HUES48 (cell line): ENCODE data around the gene ADCY5.

Experiments used
- H3K27ac ChIP-seq: one replicate; pipeline ENCODE4 v1.7.0; 2013; ENCODE audit warnings: low read depth, low read length, inconsistent platforms
- H3K27me3 ChIP-seq: 2 replicates; pipeline ENCODE4 v1.6.1; 2013; ENCODE audit warnings: mild to moderate bottlenecking, low read length; ENCODE audit not compliant: control insufficient read depth, insufficient read depth
- H3K36me3 ChIP-seq: 2 replicates; pipeline ENCODE4 v1.6.1; 2013; ENCODE audit warnings: low read length; ENCODE audit not compliant: control insufficient read depth, insufficient read depth
- H3K4me1 ChIP-seq: 2 replicates; pipeline ENCODE4 v1.6.1; 2013; ENCODE audit warnings: mild to moderate bottlenecking, low read length; ENCODE audit not compliant: control insufficient read depth, insufficient read depth
- H3K4me3 ChIP-seq: 2 replicates; pipeline ENCODE4 v1.5.1; 2013; ENCODE audit warnings: mild to moderate bottlenecking, low read depth, low read length
- H3K9ac ChIP-seq: 2 replicates; pipeline ENCODE4 v1.6.1; 2013; ENCODE audit warnings: mild to moderate bottlenecking, low read depth, low read length, moderate library complexity
- H3K9me3 ChIP-seq: 2 replicates; pipeline ENCODE4 v1.6.1; 2013; ENCODE audit warnings: low read length; ENCODE audit not compliant: control insufficient read depth, insufficient read depth

The ADCY5 gene

DNA sequence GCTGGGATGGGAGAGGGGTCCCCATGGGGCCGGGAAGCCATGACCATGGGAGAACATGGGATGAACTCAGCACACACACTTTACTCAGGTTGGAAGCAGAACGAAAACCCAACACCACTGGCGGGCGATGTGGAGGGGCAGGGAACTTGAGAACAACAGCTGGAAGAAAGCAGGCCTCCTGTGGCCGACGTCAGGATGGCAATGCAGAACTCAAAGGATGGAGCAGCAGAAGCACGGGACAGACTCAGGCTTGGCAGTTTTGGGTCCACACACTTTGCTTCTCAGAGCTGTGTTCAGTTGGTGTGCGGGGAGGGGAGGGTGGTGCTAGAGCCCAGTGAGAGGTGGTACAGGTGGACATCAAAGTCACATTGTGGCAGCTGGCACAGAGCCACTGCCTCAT lies 166.4 kb downstream of the ADCY5 start:
- H3K4me1 ChIP-seq = peaks cover 6% of the 10 kb centered on the region; the same call in 1 of the 2 replicates
- peaks cover 15% of the 10 kb centered on the region for H3K36me3 ChIP-seq
- no peak overlapping the region for H3K4me3 ChIP-seq
- no peaks in the 10 kb centered on the region for H3K27me3 ChIP-seq
- H3K27ac ChIP-seq = no peak overlapping the region
- no peaks in the 10 kb centered on the region for H3K9me3 ChIP-seq
- H3K9ac ChIP-seq = no peak overlapping the region

DNA sequence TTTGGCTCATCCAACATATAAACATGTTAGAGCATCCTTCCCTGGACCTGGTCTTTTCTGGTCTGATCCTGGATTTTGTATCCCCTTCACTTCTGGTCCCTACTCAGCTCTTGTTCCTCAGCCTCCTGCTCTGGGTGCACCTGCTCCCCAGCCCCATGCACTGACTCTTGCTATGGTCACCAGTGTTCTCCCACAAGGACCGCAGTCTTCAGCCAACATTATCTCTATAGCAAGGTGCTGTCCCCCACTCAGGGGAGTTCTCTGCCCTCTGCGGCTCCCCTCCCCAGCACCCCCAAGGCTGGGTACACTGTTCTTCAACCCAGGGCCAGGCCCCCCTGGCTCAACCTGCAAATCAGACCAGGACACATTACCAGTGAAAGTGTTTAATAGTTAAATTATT lies 167.0 kb downstream of the ADCY5 start:
- Histone ChIP-seq H3K9ac (no peak overlapping the region), H3K4me1 (peaks cover 6% of the 10 kb centered on the region), H3K36me3 (peaks cover 15% of the 10 kb centered on the region), H3K27me3 (no peaks in the 10 kb centered on the region), H3K27ac (no peak overlapping the region), H3K9me3 (no peaks in the 10 kb centered on the region), H3K4me3 (no peak overlapping the region)

DNA sequence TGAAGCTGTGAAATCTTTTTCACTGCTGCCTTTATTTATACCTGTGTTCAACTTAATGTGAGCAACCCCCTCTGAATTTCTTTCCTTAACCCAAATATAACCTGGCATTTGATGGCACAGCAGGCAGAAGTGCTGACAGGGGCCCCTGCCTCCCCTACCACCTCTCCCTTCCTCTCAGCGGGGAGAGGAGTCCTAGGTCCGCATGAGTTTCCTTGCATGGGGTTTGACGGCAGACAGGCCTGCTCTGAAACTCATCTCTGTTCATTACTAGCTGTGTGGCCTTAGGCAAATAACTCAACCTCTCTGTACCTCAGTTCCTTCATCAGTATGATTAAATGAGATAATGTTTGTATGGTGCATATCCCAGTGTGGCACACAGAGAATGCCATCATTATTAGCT lies 167.5 kb downstream of the ADCY5 start:
- peaks cover 15% of the 10 kb centered on the region for H3K36me3 ChIP-seq
- H3K27ac ChIP-seq = no peak overlapping the region
- H3K9ac ChIP-seq = no peak overlapping the region
- H3K4me1 ChIP-seq = peaks cover 6% of the 10 kb centered on the region
- no peaks in the 10 kb centered on the region for H3K9me3 ChIP-seq
- H3K4me3 ChIP-seq = no peak overlapping the region
- H3K27me3 ChIP-seq = no peaks in the 10 kb centered on the region

DNA sequence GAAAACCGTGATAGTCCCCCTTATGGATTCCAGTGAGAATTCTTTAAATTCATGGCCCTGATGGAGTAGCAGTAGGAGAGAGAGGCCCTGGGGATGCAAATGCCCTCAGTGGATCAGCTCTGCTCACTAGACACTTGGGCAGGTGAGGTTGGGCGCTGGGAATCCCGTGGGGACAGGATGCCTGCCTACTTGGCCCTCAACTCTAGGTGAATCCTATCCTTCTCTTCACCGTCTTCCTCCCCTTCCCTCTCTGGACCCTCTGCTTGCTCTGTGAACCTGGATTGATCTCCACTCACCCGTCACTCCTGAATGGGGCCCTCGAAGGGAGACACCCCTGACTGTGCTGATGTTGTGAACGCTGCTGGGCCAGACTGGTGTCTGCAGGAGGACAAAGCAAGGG lies 169.8 kb downstream of the ADCY5 start:
- Histone ChIP-seq H3K27me3 (no peaks in the 10 kb centered on the region), H3K4me1 (peaks cover 6% of the 10 kb centered on the region), H3K27ac (no peak overlapping the region), H3K4me3 (no peak overlapping the region), H3K36me3 (peaks cover 4% of the 10 kb centered on the region; the same call in 1 of the 2 replicates), H3K9ac (no peak overlapping the region), H3K9me3 (no peaks in the 10 kb centered on the region)

DNA sequence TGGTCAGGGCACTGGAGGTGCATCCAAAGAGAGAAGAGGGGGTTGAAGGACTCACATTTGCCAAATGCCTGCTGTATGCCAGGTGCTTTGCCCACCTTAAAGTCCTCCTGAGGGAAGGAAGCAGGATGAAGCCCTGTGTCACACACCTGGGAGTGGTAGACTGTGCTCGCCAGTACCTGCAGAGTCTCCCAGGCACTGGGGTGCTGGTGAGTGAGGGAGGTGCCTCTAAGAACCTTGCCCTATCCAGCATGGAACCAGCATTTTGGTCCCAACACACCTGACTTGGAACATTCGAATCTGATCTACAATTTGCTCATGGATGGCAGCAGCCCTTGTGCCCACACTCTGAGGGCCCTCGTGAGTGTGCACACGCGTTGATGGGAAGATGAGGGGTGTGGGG lies 170.4 kb downstream of the ADCY5 start:
- peaks cover 6% of the 10 kb centered on the region for H3K4me1 ChIP-seq
- peaks cover 4% of the 10 kb centered on the region; the same call in 1 of the 2 replicates for H3K36me3 ChIP-seq
- H3K9me3 ChIP-seq = no peaks in the 10 kb centered on the region
- H3K27me3 ChIP-seq = no peaks in the 10 kb centered on the region
- H3K27ac ChIP-seq = no peak overlapping the region
- no peak overlapping the region for H3K4me3 ChIP-seq
- no peak overlapping the region for H3K9ac ChIP-seq

DNA sequence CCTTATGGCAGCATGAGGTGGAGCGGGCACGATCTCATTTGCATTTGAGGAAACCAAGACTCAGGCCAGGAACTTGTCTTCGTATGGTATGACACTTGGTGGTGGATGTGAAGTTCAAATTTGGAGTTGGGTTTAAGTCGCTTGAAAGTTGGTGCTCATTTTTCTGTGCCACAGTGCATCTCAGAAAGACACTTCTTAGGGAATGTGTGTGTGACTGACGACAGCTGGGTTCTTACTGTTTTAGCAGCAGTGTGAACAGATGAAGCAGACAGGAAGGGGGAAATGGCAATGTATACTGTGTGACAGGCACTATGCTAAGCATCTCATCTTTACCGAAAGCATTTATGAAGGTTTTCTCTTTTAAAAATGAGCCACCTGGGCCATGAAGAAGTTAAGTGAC lies 171.8 kb downstream of the ADCY5 start:
- peaks cover 11% of the 10 kb centered on the region for H3K4me1 ChIP-seq
- no peaks in the 10 kb centered on the region for H3K27me3 ChIP-seq
- H3K27ac ChIP-seq = no peak overlapping the region
- H3K4me3 ChIP-seq = no peak overlapping the region
- H3K36me3 ChIP-seq = no peaks in the 10 kb centered on the region
- H3K9me3 ChIP-seq = no peaks in the 10 kb centered on the region
- H3K9ac ChIP-seq = no peak overlapping the region

DNA sequence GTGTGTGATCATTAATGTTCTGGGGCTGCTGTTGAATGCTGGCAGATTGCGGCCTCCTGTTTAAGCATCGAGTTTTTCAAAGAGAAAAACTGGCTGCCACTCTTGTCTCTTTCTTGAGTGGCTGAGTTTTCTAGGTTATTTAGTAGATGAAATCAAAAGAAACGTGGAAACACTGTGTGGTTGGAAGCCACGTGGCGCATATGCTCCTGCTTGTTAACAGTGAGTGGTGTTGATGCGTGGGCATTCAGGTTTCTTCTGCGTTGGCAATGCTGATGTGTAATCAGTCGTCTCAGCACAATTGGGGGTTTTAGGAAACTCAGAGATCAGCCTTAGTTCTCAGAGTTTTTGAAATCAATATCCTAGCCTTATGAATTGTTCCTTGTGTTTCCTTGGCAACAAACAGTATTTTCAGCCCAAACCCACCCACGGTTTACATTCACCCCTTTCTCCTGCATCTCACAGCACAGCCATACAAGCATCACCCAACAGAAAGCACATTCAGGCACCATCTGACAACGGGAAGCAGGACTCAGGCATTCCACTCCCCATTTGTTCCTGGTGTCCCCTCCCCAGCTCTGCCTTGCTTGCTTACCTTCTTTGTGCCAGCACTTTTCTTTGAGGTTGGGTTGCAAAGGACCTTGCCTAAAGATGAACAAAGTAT lies 172.4 kb downstream of the ADCY5 start:
- H3K27ac ChIP-seq = no peak overlapping the region
- no peaks in the 10 kb centered on the region for H3K27me3 ChIP-seq
- no peaks in the 10 kb centered on the region for H3K9me3 ChIP-seq
- H3K36me3 ChIP-seq = peaks cover 4% of the 10 kb centered on the region; the same call in 1 of the 2 replicates
- no peak overlapping the region for H3K9ac ChIP-seq
- peaks cover 11% of the 10 kb centered on the region for H3K4me1 ChIP-seq
- no peak overlapping the region for H3K4me3 ChIP-seq

DNA sequence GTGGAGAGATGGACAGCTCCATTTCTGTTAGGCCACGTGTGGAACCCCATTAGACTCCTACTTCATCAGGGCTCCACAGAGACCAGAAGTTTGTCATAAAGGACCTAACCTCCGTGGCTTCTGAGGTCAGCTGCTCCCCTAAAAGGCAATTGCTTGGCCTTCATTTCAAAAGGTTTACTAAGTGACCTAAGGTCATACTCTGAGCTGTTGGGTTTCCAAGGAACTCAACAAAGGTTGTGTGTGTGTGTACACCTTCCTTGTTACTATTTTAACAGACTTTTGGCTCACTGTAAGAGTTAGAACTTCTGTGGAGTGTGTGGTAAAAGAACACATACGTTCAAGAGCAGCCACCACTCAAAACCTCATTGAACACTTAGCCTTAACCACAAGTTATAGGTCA lies 173.2 kb downstream of the ADCY5 start:
- Histone ChIP-seq H3K4me3 (no peak overlapping the region), H3K9ac (no peak overlapping the region), H3K9me3 (no peaks in the 10 kb centered on the region), H3K27me3 (no peaks in the 10 kb centered on the region), H3K27ac (no peak overlapping the region), H3K4me1 (peaks cover 11% of the 10 kb centered on the region), H3K36me3 (peaks cover 5% of the 10 kb centered on the region; the same call in 1 of the 2 replicates)

DNA sequence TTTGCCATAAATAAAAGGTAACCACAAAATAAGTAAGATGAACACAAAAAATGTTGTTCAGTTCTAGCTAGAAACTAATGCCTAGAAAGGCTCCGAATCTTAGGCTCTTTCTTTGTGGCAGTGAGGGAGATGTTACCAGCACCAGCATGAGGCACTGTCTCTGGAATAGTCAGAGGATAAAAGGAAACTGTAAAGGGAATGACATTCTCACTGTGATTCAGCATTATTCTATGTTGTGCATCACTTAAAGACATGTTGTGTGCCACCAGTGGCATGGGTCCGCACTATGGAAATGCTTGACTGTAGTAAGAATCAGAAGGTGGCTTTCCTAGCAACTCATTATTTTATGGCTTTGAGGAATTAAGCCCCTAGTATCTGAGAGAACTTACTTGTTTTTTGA lies 176.3 kb downstream of the ADCY5 start:
- Histone ChIP-seq H3K9ac (no peak overlapping the region), H3K27me3 (no peaks in the 10 kb centered on the region), H3K36me3 (peaks cover 5% of the 10 kb centered on the region; the same call in 1 of the 2 replicates), H3K9me3 (no peaks in the 10 kb centered on the region), H3K4me3 (no peak overlapping the region), H3K27ac (peak overlapping the region; percentile 61), H3K4me1 (peaks cover 5% of the 10 kb centered on the region)

DNA sequence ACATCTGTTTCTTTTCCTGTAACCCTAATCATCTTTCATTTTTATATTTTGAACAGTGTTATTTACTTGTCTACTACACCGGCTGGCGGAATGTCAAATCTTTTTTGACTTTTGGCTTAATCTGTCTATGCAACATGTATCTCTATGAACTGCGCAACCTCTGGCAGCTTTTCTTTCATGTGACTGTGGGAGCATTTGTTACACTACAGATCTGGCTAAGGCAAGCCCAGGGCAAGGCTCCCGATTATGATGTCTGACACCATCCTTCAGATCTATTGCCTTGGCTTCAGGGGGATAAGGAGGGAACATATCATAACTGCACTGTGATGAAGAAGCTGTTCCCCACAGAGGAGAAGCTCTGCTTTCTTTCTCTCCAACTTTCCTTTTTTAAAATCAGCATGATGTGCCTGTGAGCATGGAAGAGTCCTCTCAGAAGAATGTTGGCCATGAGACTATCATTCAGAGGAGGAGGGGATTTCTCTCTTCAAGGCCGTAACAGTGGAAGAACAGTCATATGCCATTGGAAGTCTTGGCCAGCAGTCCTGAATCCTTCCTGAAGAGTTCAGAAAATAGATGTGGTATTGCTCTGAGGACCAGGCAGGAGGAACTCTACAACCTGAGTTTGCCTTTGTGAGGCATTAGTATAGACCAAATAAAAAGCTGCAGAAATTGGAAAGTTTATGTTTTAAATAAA lies 177.3 kb downstream of the ADCY5 start:
- Histone ChIP-seq H3K4me3 (no peak overlapping the region), H3K9ac (no peak overlapping the region), H3K27ac (no peak overlapping the region), H3K36me3 (peaks cover 5% of the 10 kb centered on the region; the same call in 1 of the 2 replicates), H3K4me1 (peaks cover 5% of the 10 kb centered on the region), H3K9me3 (no peaks in the 10 kb centered on the region), H3K27me3 (no peaks in the 10 kb centered on the region)

DNA sequence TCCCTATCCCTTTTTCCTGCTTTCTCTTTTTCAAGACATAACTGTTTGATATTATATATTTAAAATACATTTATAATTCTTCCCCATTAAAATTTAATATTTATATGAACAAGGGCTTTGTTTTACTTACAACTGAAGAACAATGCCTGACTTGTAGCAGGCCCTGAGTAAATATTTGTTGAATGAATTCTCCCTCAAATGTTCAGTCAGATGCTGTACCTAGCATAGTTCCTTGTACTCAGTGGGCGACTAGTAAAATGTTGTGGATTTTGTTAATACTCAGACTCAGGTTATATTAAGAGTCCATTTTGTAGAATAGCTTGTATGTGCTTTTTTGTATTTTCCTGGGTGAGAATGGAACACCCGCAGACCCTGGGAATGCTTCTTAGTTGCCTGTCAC lies 178.1 kb downstream of the ADCY5 start:
- H3K4me3 ChIP-seq = no peak overlapping the region
- H3K9me3 ChIP-seq = no peaks in the 10 kb centered on the region
- no peak overlapping the region for H3K27ac ChIP-seq
- H3K27me3 ChIP-seq = no peaks in the 10 kb centered on the region
- H3K4me1 ChIP-seq = peaks cover 5% of the 10 kb centered on the region; the same call in 1 of the 2 replicates
- H3K36me3 ChIP-seq = peaks cover 5% of the 10 kb centered on the region; the same call in 1 of the 2 replicates
- no peak overlapping the region for H3K9ac ChIP-seq
